ENCODE data around the gene ANK3. TPM values are rescaled to one million over a fixed set of nuclear protein-coding genes. Genes with fewer than 3 reads are reported as not detected.

ANK3 gene
- polyA plus RNA-seq, 3 donors: not detected

DNA sequence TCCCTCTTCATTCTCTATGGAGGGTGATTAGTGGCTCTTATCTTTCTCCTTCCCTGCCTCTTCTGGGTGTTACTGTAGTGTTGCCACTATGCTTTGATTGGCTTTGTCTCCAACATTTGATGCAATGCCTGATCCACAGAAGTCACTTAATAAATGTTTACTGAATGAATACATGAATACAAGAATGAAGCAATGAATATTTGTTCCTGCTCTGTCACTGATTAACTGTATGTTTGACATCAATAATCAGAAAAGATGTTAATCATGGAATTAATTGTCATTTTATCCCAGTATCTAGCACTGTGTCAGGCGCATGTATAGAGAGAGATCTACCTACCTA is 4.3 kb downstream of the ANK3 start:
- Histone ChIP-seq H3K9me3 (replicated peaks in 1 of 2; ENCODE audit: control insufficient read depth in 1 of 2, insufficient read depth in 1 of 2, low read length in 2 of 2) (no peaks in the 10 kb centered on the region), H3K4me3 (replicated peaks in 1 of 3; ENCODE audit: low read depth in 2 of 3, low read length in 3 of 3) (no peak overlapping the region), H3K36me3 (replicated peaks in 1 of 2; ENCODE audit: control insufficient read depth in 1 of 2, insufficient read depth in 2 of 2, low read length in 2 of 2) (no peaks in the 10 kb centered on the region), H2AFZ (ENCODE audit: insufficient read depth, low read depth, low read length, poor library complexity, severe bottlenecking) (no peak overlapping the region), H3K4me1 (ENCODE audit: control insufficient read depth in 1 of 2, insufficient read depth in 2 of 2, low read length in 2 of 2) (peaks cover 0 to 10% of the 10 kb centered on the region in 2 donors), H3K27ac (ENCODE audit: low read depth in 1 of 2, low read length in 2 of 2) (no peak overlapping the region), H3K9ac (ENCODE audit: insufficient read depth, low read length, poor library complexity, severe bottlenecking) (no peak overlapping the region), H3K27me3 (ENCODE audit: control insufficient read depth in 2 of 2, insufficient read depth in 2 of 2, low read length in 2 of 2) (no peaks in the 10 kb centered on the region), H4K20me1 (ENCODE audit: insufficient read depth, low read length) (no peaks in the 10 kb centered on the region), H3K4me2 (replicated peaks; ENCODE audit: extremely low read depth, low read length, poor library complexity, severe bottlenecking) (no peak overlapping the region), H3K79me2 (ENCODE audit: insufficient read depth, low read length) (no peaks in the 10 kb centered on the region)
- Mint-ChIP-seq H3K4me1 (peaks cover 7% of the 10 kb centered on the region), H3K27ac (no peak overlapping the region), H3K27me3 (ENCODE audit: low read depth in 3 of 3) (peaks cover 2 to 4% (median 2%) of the 10 kb centered on the region in 3 donors), H3K4me3 (no peak overlapping the region), H3K9me3 (no peaks in the 10 kb centered on the region), H3K36me3 (no peaks in the 10 kb centered on the region)
- DNase-seq: no peak
- intact Hi-C loops (cut with micrococcal nuclease): no loop called here
- WGBS (ENCODE audit: insufficient coverage): no CpG with 5 or more reads among the region's 1 CpG
- TF ChIP-seq CTCF (IDR thresholded peaks at IDR 0.05): no peak

- Mint-ChIP-seq H3K27me3 (ENCODE audit: low read depth in 3 of 3) (peaks cover 2 to 4% (median 2%) of the 10 kb centered on the region in 3 donors), H3K4me3 (no peak overlapping the region), H3K4me1 (peaks cover 7% of the 10 kb centered on the region), H3K36me3 (no peaks in the 10 kb centered on the region), H3K27ac (no peak overlapping the region), H3K9me3 (no peaks in the 10 kb centered on the region)
- Histone ChIP-seq H2AFZ (ENCODE audit: insufficient read depth, low read depth, low read length, poor library complexity, severe bottlenecking) (no peak overlapping the region), H4K20me1 (ENCODE audit: insufficient read depth, low read length) (no peaks in the 10 kb centered on the region), H3K79me2 (ENCODE audit: insufficient read depth, low read length) (no peaks in the 10 kb centered on the region), H3K27me3 (ENCODE audit: control insufficient read depth in 2 of 2, insufficient read depth in 2 of 2, low read length in 2 of 2) (no peaks in the 10 kb centered on the region), H3K4me2 (replicated peaks; ENCODE audit: extremely low read depth, low read length, poor library complexity, severe bottlenecking) (no peak overlapping the region), H3K4me3 (replicated peaks in 1 of 3; ENCODE audit: low read depth in 2 of 3, low read length in 3 of 3) (no peak overlapping the region), H3K9me3 (replicated peaks in 1 of 2; ENCODE audit: control insufficient read depth in 1 of 2, insufficient read depth in 1 of 2, low read length in 2 of 2) (no peaks in the 10 kb centered on the region), H3K27ac (ENCODE audit: low read depth in 1 of 2, low read length in 2 of 2) (no peak overlapping the region), H3K4me1 (ENCODE audit: control insufficient read depth in 1 of 2, insufficient read depth in 2 of 2, low read length in 2 of 2) (peaks cover 0 to 10% of the 10 kb centered on the region in 2 donors), H3K9ac (ENCODE audit: insufficient read depth, low read length, poor library complexity, severe bottlenecking) (no peak overlapping the region), H3K36me3 (replicated peaks in 1 of 2; ENCODE audit: control insufficient read depth in 1 of 2, insufficient read depth in 2 of 2, low read length in 2 of 2) (no peaks in the 10 kb centered on the region)
- intact Hi-C loops (cut with micrococcal nuclease): no loop called here
- DNase-seq: no peak
- TF ChIP-seq CTCF (IDR thresholded peaks at IDR 0.05): no peak
- WGBS (ENCODE audit: insufficient coverage): 92% methylated on average over 5 of the region's 5 CpGs
Measured at GRCh38 chr10:60384708-60385398, 4.8 kb downstream of the ANK3 start.

Data from CD14-positive monocyte (primary cell).